Testis (tissue), 2 donors: ENCODE measurements around the gene TJP1.

Experiments
- POLR2A ChIP-seq: fragments of 450-650 bp; IDR thresholded peaks from one replicate; pipeline ENCODE4 v1.6.1; 2017; ENCODE audit warnings: antibody characterized with exemption, mild to moderate bottlenecking, moderate library complexity
- TF ChIP-seq, protein P1 (sequence below), 3 experiments: fragments of 450-650 bp in 2 of 3; fragments of 200-600 bp in 1 of 3; sonication (generic) in 1 of 3; IDR thresholded peaks; one replicate each; pipeline ENCODE4 v1.5.1; 2016 to 2019; ENCODE audit warnings: antibody characterized with exemption in 3 of 3, mild to moderate bottlenecking in 2 of 3, moderate library complexity in 1 of 3

DNA sequence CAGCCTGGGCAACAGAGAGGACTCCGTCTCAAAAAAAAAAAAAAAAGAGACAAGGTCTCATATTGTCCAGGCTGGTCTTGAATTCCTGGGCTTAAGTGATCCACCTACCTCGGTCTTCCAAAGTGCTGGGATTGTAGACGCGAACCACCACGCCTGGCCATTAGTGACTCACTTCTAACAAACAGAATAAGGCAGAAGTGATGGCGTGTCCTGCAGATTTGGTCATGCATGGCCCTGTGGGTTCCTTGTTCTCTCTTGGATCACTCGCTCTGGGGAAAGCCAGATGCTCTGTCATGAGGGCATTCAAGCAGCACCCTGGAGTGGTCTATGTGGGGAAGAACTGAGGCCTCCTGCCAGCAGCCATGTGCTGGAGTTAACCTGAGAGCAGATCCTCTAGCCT is 27.4 kb upstream of the TJP1 start:
- TF ChIP-seq, protein P1, sequence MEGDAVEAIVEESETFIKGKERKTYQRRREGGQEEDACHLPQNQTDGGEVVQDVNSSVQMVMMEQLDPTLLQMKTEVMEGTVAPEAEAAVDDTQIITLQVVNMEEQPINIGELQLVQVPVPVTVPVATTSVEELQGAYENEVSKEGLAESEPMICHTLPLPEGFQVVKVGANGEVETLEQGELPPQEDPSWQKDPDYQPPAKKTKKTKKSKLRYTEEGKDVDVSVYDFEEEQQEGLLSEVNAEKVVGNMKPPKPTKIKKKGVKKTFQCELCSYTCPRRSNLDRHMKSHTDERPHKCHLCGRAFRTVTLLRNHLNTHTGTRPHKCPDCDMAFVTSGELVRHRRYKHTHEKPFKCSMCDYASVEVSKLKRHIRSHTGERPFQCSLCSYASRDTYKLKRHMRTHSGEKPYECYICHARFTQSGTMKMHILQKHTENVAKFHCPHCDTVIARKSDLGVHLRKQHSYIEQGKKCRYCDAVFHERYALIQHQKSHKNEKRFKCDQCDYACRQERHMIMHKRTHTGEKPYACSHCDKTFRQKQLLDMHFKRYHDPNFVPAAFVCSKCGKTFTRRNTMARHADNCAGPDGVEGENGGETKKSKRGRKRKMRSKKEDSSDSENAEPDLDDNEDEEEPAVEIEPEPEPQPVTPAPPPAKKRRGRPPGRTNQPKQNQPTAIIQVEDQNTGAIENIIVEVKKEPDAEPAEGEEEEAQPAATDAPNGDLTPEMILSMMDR (IDR thresholded peaks at IDR 0.05), result no peak
- TF ChIP-seq POLR2A, result no peak
